HepG2 (cell line): Measurements from ENCODE around the gene MRPL36. TPM values are rescaled to one million over a fixed set of nuclear protein-coding genes. Genes with fewer than 3 reads are reported as not detected.

Experiments used
- ATAC-seq: fragments of 200-7000 bp; cut with Tn5 transposase; 3 replicates; pipeline ENCODE4 v1.9.1; 2020; ENCODE audit warnings: mild to moderate bottlenecking, moderate library complexity
- BruUV-seq: library from RNA; stranded (reverse); fragments of 400-500 nt; replicated peaks from 2 replicates; lab custom pipeline; 2021; lab: Mats Ljungman, UMichigan
- CTCF ChIA-PET: fragments of 300-600 bp; formaldehyde crosslinking; extraction: SDS; loops from one replicate; lab custom pipeline; 2021; ENCODE audit warnings: low total read pairs, inconsistent platforms, low intra/inter-chr PET ratio; lab: Yijun Ruan, JAX
- POLR2A ChIA-PET: fragments of 350-600 bp; sonication (Branson Sonifier 250); formaldehyde crosslinking; loops from one replicate; lab custom pipeline; 2020; ENCODE audit warnings: antibody characterized with exemption, inconsistent platforms; lab: Yijun Ruan, JAX
- DNase-seq: peaks from one replicate; pipeline ENCODE4 v3.0.0-alpha.2; 2015; ENCODE audit warnings: low spot score
- FAIRE-seq: peaks from 3 replicates; lab custom pipeline; 2011; peaks lifted over from hg19 to GRCh38; lab: Jason Lieb, UNC
- H2AFZ ChIP-seq: one replicate; pipeline ENCODE4 v1.6.1; 2011; ENCODE audit warnings: low read length, inconsistent platforms
- H3K27ac ChIP-seq: fragments of 300-600 bp; 3 replicates; pipeline ENCODE4 v1.8.0; 2011; ENCODE audit warnings: mixed run types, mild to moderate bottlenecking, mixed read lengths, low read length, inconsistent platforms; ENCODE audit not compliant: insufficient read depth; ENCODE audit errors: extremely low read length
- H3K27me3 ChIP-seq, 2 experiments: fragments of 200-600 bp in 1 of 2; 2 replicates in 1 of 2; 3 replicates in 1 of 2; pipeline versions ENCODE4 v1.6.0 to v1.8.0; 2011; ENCODE audit warnings: low read length in 2 of 2, mild to moderate bottlenecking in 2 of 2, moderate library complexity in 2 of 2, inconsistent platforms in 1 of 2; ENCODE audit not compliant: insufficient read depth in 2 of 2, control insufficient read depth in 1 of 2
- H3K36me3 ChIP-seq, 2 experiments: fragments of 200-600 bp in 1 of 2; replicated peaks in 1 of 2; 2 replicates in 1 of 2; 3 replicates in 1 of 2; pipeline versions ENCODE4 v1.5.1 to v1.8.0; 2011; ENCODE audit warnings: low read length in 2 of 2, inconsistent platforms in 1 of 2; ENCODE audit not compliant: insufficient read depth in 2 of 2, control insufficient read depth in 1 of 2
- H3K4me1 ChIP-seq: 2 replicates; pipeline ENCODE4 v1.5.1; 2012; ENCODE audit warnings: low read length, inconsistent platforms; ENCODE audit not compliant: insufficient read depth
- H3K4me2 ChIP-seq: 2 replicates; pipeline ENCODE4 v1.6.0; 2011; ENCODE audit warnings: low read depth, low read length, inconsistent platforms
- H3K4me3 ChIP-seq, 3 experiments: fragments of 200-600 bp in 1 of 3; sonication (generic), shearing (Covaris generic) in 1 of 3; replicated peaks in 1 of 3; 2 replicates each; pipeline ENCODE4 v1.5.1; 2011 to 2016; ENCODE audit warnings: low read length in 3 of 3, inconsistent platforms in 2 of 3, low read depth in 2 of 3, mild to moderate bottlenecking in 2 of 3, control low read depth in 1 of 3, mixed read lengths in 1 of 3; ENCODE audit not compliant: insufficient read depth in 1 of 3
- H3K79me2 ChIP-seq: one replicate; pipeline ENCODE4 v1.6.1; 2011; ENCODE audit warnings: low read length, inconsistent platforms; ENCODE audit not compliant: insufficient read depth
- H3K9ac ChIP-seq: 2 replicates; pipeline ENCODE4 v1.6.0; 2011; ENCODE audit warnings: mild to moderate bottlenecking, low read depth, low read length, inconsistent platforms; ENCODE audit not compliant: insufficient read depth
- H3K9me3 ChIP-seq: 2 replicates; pipeline ENCODE4 v1.5.1; 2012; ENCODE audit warnings: mild to moderate bottlenecking, low read length
- H4K20me1 ChIP-seq: 2 replicates; pipeline ENCODE4 v1.6.0; 2011; ENCODE audit warnings: inconsistent platforms, mild to moderate bottlenecking, low read length, moderate library complexity; ENCODE audit not compliant: insufficient read depth
- DMTF1 ChIP-seq: sonication (generic); formaldehyde crosslinking; IDR thresholded peaks from 2 replicates; pipeline ENCODE4 v1.4.0; 2020; ENCODE audit warnings: mild to moderate bottlenecking, missing genetic modification reagents
- EHMT2 ChIP-seq: fragments of 200-600 bp; sonication (generic); IDR thresholded peaks from 2 replicates; pipeline ENCODE4 v1.7.0; 2017; ENCODE audit warnings: antibody characterized with exemption, low read depth, low read length, borderline replicate concordance
- MAFK ChIP-seq, 2 experiments: IDR thresholded peaks in 1 of 2; conservative IDR thresholded peaks in 1 of 2; 2 replicates each; pipeline ENCODE4 v1.6.1; 2011; ENCODE audit warnings: improper control_type of control experiment in 2 of 2, low read length in 2 of 2
- MTA3 ChIP-seq: sonication (generic); formaldehyde crosslinking; IDR thresholded peaks from 2 replicates; pipeline ENCODE4 v1.4.0; 2020; ENCODE audit warnings: missing genetic modification reagents
- NR3C1 ChIP-seq: sonication (generic); formaldehyde crosslinking; IDR thresholded peaks from 2 replicates; pipeline ENCODE4 v1.4.0; 2020; ENCODE audit warnings: missing genetic modification reagents
- RXRB ChIP-seq: IDR thresholded peaks from 2 replicates; pipeline ENCODE4 v1.6.1; 2016; ENCODE audit warnings: borderline replicate concordance, missing genetic modification reagents, missing compliant biosample characterization
- ZBTB25 ChIP-seq: IDR thresholded peaks from 2 replicates; pipeline ENCODE4 v1.6.1; 2018; ENCODE audit warnings: missing genetic modification reagents
- ZNF510 ChIP-seq: sonication (generic); formaldehyde crosslinking; IDR thresholded peaks from 2 replicates; pipeline ENCODE4 v1.4.0; 2020; ENCODE audit warnings: low read depth, mild to moderate bottlenecking, missing genetic modification reagents
- WGBS: methylation state at CpG from one replicate; pipeline ENCODE4 v1.1.6; 2017; ENCODE audit warnings: low lambda C conversion rate; 5-methylcytosine and 5-hydroxymethylcytosine counted together
- in situ Hi-C: cut with HindIII; loops from 2 replicates; pipeline ENCODE4 v1.10.0; 2017; ENCODE audit warnings: low pct_unique_long_range_greater_than_20kb; ENCODE audit not compliant: extremely low pct_ligation_motif_present
- intact Hi-C: fragments of 100-400 bp; cut with micrococcal nuclease; formaldehyde crosslinking; loops from one replicate; pipeline ENCODE4 v1.10.0; 2022; ENCODE audit not compliant: unreplicated experiment
- polyA plus RNA-seq, 8 experiments: library from polyadenylated mRNA; depleted of rRNA in 3 of 8; stranded (reverse) in 7 of 8; unstranded in 1 of 8; fragments of >200 nt; fragmentation: Illumina TruSeq in 4 of 8; extraction: Trizol in 4 of 8; gene quantifications; 2 replicates each; pipeline versions ENCODE4 v1.2.1 to v1.2.3, GENCODE V29; 2011 to 2016; ENCODE audit warnings: low read depth in 4 of 8, missing spikeins in 1 of 8, mixed read lengths in 1 of 8; ENCODE audit not compliant: insufficient read depth in 1 of 8
- total RNA-seq, 5 experiments: library from RNA; depleted of rRNA; stranded (reverse); fragments of >200 nt; fragmentation: Illumina TruSeq; extraction: Trizol; gene quantifications; 2 replicates each; pipeline ENCODE4 v1.2.3, GENCODE V29; 2016; ENCODE audit warnings: low read depth in 1 of 5

Gene MRPL36
- total and polyA plus RNA-seq, 2 of the 13 experiments (the other 11 are each of a cell fraction or from before 2014, with no cell fraction given): 71.3 to 113 TPM

GRCh38 chr5:1757511-1757910 is 42.1 kb downstream of the MRPL36 start (continued):
- TF ChIP-seq RXRB (CRISPR knock-in tag) (no peak), MTA3 (CRISPR knock-in tag) (no peak)

DNA sequence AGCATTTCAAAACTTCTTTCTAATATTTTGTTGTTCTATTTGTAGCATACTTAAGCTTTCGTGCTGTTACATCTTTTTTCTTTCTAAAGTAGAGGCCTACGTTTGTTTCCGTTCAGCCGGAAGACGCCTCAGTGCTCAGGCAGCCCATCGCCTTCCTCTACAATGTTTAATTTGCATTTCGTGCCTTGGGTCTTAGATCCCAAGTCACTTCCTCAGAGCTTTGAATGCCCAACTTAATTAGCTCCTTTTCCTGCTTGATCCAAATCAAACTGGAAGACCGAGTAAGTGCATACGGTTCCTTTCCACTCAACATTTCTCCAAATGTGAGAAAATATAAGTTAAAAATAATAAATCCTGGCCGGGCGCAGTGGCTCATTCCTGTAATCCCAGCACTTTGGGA is 43.2 kb downstream of the MRPL36 start:
- in situ Hi-C loops: no loop called here
- TF ChIP-seq NR3C1 (CRISPR knock-in tag): no peak
- no peaks in the 10 kb centered on the region for H3K79me2 ChIP-seq

GRCh38 chr5:1755321-1755949 is 44.2 kb downstream of the MRPL36 start:
- POLR2A ChIA-PET: no interaction called here
- no peak for DNase-seq
- no TSS peak for BruUV-seq
- no peak overlapping the region for H3K27ac ChIP-seq
- H3K79me2 ChIP-seq: no peaks in the 10 kb centered on the region
- 28% methylated on average over 14 of the region's 14 CpGs for WGBS
- FAIRE-seq: no peak
- intact Hi-C loops (no loop called here), in situ Hi-C loops (no loop called here)
- H3K36me3 ChIP-seq: no peaks in the 10 kb centered on the region
- peaks cover 6 to 57% of the 10 kb centered on the region in 2 experiments; a peak in 4 of 5 replicates for H3K27me3 ChIP-seq
- no peak for ATAC-seq
- no peak overlapping the region for H3K9ac ChIP-seq
- H4K20me1 ChIP-seq: 0 out of 2 replicates have a peak, but pooled peaks cover 2% of the 10 kb centered on the region
- H3K9me3 ChIP-seq: no peaks in the 10 kb centered on the region
- TF ChIP-seq MAFK (conservative IDR thresholded peaks at IDR 0.05 in 1 of 2, IDR thresholded peaks at IDR 0.05 in 1 of 2; ENCODE audit: low read length in 2 of 2) (0 out of 4 replicates have a peak, but pooled peaks of 1 of the 2 experiments have one; percentile 7), ZBTB25 (no peak), EHMT2 (no peak), DMTF1 (CRISPR knock-in tag) (no peak), ZNF510 (CRISPR knock-in tag) (no peak)
- TF ChIP-seq, all 625 proteins: peak for 1
- CTCF ChIA-PET: no interaction called here
- no peak overlapping the region for H3K4me2 ChIP-seq
- H2AFZ ChIP-seq: no peak overlapping the region
- H3K4me1 ChIP-seq: no peaks in the 10 kb centered on the region
- H3K4me3 ChIP-seq: no peak overlapping the region

More for the DNA sequence above, 43.2 kb downstream of the MRPL36 start:
- no peak overlapping the region for H3K4me2 ChIP-seq
- POLR2A ChIA-PET: no interaction called here
- H4K20me1 ChIP-seq: 0 out of 2 replicates have a peak, but pooled peaks cover 2% of the 10 kb centered on the region
- peaks cover 10 to 58% of the 10 kb centered on the region in 2 experiments; a peak in 4 of 5 replicates for H3K27me3 ChIP-seq
- 59% methylated on average over 11 of the region's 11 CpGs for WGBS
- intact Hi-C loops: no loop called here
- no peak overlapping the region for H3K27ac ChIP-seq
- no TSS peak for BruUV-seq
- no peaks in the 10 kb centered on the region for H3K4me1 ChIP-seq
- CTCF ChIA-PET: no interaction called here
- DNase-seq: no peak
- H3K36me3 ChIP-seq: no peaks in the 10 kb centered on the region
- no peak overlapping the region for H3K9ac ChIP-seq
- ATAC-seq: no peak
- no peak for FAIRE-seq
- H2AFZ ChIP-seq: no peak overlapping the region
- no peaks in the 10 kb centered on the region for H3K9me3 ChIP-seq
- no peak overlapping the region for H3K4me3 ChIP-seq
